NCI-H1092 (cell line): ENCODE data around the gene HBZ.
"Not testable (repeated sequence)": the region's sequence is repeated elsewhere in the genome, so short reads cannot be mapped to it uniquely, and the experiment has no call there.

Source experiments
- DNase-seq: peaks from one replicate; lab custom pipeline; 2025; lab: John Stamatoyannopoulos, UW

The HBZ gene

DNA sequence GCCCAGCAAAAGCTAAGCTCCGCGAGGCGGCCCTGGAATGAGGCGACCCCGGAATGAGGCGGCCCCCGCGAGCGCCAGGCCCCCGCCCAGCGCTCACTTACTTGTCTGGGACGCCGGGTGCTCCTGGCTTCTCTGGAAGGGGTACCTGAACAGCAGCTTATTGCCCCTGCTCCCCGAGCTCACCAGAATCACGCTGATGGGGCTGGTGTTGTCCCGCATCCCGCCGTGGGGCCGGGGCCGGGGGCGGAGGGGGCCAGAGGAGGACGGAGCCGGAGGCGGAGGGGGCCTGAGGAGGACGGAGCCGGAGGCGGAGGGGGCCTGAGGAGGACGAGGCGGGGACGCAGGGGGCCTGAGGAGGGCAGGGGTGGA, 14.4 kb upstream of the HBZ start:
- no peak for DNase-seq

DNA sequence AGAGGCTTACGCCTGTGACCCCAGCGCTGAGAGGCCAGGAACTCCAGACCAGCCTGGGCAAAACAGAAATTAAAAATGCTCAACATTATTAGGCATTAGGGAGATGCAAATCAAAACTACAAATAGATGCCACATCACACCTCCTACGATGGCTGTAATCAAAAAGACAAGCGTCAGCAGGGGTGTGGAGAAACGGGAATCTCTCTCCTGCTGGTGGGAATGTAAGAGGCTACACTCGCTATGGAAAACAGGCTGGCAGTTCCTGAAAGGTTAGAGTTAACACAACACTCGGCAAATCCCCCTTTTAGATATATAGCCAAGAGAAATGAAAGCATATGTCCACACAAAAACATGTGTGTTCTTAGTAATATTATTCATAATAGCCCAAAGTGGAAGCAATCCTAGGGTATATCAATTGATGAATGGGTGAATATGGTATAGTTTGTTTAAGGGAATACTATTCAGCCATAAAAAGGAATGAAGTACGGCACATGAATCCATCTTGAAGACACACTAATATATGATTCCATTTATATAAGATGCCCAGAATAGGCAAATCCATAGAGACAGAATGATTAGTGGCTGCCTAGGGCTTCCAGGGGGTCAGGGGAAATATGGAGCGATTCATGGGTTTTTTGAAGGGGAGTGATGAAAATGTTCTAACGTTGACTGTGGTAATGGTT, 12.1 kb upstream of the HBZ start:
- no peak for DNase-seq

DNA sequence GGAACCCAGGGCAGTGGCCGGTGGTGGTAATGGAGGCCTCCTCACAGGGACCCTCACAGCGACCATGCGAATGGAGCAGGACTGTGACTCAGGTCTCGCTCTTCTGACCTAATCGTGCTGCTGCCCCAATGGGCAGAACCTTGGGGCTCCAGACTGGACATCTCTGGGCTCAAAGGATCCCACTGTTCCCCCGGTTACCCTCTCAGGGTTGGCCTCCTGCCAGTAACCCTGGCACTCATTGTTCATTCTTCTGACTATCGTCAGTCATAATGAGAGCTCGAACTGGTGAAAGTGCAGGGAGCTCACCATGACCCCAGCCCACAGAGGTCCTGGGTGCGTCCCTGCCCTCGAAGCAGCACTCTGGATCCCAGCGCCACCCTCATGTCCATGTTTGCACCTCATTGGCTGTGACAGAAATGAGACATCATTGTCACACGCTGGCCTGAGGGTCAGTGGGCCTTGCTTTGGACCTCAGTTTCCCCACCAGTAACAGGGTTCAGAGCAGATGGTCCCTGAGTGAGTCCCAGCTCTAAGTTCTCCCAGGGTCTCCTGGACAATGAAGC, 10.0 kb upstream of the HBZ start:
- no peak for DNase-seq

DNA sequence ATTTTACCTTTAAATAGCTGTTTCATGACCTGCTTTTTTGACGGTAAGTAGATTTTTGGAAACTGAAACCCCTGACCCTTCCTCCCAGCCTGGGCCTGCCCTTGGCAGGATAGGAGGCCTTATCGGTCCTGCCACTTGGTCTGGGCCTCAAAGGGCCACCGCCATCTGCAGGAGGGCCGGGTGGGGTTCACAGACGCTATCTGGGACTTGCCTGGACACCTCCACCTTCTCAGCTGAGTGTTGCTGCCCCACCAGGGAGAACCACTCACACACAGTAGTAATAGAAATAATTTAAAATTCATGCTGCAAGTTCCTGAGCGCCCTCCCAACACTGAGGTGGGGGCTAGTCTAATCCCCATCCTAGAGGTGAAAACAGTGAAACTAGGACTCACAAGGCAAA, 9.4 kb upstream of the HBZ start:
- no peak for DNase-seq

DNA sequence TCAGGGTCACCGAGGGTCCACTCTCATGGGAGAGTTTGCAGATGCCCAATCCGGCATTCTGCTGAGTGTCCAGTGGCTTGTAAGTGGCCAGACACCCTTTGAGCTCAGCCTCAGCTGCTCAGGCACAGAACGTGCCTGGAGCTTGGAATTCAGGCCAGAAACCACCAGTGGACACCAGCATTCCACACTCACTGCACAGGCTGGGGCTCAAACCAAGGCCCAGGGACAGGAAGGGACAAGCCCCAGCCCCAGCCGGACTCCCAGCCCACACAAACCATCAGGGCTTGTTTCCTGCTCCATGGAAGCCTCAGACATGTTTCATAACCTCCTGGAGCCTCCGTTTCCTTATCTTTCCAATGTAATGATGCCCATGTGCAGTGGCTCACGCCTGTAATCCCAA, 9.0 kb upstream of the HBZ start:
- no peak for DNase-seq

DNA sequence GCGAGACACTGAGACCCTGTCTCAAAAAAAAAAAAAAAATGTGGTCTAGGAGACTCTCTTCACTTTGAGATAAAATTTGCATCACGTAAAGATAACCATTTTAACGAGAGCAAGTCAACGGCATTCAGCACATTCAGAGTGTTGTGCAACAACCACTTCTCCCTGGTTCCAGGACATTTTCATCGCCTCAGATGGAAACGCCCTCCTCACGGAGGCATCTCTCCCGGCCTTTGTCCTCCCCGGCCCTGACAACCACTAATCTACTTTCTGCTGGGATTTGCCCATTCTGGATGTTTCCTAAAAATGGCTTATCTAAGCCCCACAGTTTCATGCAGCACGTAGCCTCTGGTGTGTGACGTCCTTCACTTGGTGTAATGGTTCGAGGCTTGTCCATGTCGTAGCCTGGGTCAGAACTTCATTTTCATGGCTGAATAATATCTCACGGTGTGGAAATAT, 7.6 kb upstream of the HBZ start:
- no peak for DNase-seq

DNA sequence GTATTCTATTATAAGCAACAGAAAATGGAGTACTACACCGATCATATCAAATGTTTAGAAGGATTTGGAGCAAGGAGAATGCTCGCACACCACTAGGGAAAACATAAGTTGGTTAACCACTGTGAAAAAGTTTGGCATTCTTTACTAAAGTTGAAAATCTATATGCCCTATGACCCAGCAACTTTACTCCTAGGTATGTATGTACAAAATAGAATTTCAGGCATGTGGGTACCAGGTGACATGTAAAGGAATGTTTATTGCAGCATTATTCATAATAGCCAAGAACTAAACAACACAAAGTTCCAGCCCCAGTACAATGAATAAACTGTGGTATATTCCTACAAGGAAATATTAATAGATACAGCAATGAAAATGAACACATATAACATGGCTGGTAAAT, 5.8 kb upstream of the HBZ start:
- DNase-seq: no peak

DNA sequence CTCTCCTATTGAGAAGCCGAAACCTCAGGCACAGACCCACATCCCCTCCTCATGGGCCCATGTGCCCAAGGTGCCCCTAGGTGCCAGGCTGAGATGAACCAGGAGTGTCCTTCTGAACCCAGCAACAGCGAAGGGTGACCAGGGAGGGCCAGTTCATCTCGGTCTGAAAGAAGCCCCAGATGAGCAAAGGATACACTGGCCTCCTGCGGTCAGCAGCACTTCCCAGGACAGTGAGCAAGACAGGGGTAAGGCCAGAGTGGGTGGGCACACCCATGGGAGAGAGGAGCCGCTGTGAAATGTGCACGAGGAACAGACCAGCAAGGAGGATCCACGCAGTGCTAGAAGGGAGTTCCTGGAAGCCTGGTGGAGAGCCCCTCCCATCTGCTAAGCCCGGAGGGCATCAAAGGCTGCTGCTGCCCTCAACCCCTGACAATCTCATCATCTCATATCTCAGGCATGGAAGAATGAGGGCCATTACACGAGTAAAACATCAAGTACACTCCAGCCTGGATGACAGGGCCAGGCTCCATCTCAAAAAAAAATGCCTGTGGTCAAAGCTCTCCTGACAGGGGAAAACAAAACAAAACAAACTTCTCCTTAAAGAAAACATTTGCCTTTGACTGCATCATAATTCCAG, 3.3 kb upstream of the HBZ start:
- no peak for DNase-seq

DNA sequence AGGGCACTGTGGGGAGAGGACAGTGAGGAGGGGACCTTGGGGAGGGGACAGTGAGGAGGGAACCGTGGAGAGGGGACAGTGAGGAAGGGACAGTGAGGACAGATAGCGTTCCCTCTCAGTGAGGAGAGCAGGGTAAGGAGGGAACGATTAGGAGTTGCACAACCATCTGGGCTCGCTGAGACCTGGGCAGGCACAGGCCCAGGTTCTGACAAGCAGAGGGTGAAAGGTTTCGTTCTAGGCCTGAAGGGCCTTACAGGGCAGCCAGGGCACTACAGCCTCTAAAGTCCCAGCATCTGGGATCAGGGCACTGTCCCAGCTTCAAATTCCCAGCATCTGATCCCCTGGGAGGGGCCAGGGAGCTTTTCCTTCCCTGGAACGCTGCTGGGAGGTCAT, 681 bp downstream of the HBZ start:
- DNase-seq: not testable (repeated sequence)

DNA sequence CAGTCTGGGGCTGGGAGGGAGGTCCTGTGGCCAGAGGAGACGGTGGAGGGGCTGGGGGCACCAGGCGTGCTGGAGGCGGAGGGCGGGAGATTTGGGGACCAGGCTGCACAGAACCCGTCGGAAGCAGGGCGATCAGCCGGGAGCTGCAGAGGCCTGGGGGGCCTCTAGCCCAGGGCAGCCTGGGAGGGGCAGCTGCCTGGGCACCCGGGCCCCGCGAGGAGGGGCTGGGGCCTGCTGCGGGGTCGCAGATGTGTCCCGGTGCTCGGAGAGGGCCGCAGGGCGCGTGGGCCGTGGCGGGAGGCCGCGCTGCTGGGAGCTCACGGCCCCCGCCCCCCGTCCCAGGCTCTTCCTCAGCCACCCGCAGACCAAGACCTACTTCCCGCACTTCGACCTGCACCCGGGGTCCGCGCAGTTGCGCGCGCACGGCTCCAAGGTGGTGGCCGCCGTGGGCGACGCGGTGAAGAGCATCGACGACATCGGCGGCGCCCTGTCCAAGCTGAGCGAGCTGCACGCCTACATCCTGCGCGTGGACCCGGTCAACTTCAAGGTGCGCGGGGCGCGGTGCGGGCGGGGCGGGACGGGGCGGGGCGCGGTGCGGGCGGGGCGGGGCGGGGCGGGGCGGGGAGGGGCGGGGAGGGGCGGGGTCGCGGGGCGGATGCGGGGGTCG, 1.2 kb downstream of the HBZ start:
- not testable (repeated sequence) for DNase-seq

DNA sequence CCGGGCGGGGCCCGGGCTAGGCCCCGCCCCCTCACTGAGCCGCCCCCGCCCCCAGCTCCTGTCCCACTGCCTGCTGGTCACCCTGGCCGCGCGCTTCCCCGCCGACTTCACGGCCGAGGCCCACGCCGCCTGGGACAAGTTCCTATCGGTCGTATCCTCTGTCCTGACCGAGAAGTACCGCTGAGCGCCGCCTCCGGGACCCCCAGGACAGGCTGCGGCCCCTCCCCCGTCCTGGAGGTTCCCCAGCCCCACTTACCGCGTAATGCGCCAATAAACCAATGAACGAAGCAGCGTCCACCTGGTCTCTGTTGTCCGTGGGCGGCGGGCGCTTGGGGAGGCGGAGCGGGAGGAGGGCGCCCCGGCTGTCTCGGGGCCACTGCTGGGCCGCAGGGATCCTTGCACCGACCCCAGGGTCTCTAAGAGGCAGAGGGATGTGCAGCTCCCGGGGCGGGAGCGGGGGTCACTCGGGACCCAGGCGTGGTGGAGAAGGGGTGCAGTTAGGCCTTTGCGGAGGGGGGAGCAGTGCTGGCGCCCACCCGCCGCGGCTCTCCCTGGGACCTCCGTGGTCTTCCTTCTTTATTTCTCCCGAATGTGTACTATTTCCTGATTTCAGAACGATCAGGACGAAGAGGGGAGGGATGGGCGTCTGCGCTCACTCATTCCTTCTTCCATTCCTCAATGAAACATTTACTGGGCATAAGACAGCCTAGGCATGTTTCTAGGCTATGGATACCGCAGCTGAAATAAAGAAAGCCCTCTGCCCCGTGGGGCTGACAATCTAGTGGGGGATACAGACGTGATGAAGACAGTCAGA, 2.0 kb downstream of the HBZ start:
- DNase-seq: no peak

DNA sequence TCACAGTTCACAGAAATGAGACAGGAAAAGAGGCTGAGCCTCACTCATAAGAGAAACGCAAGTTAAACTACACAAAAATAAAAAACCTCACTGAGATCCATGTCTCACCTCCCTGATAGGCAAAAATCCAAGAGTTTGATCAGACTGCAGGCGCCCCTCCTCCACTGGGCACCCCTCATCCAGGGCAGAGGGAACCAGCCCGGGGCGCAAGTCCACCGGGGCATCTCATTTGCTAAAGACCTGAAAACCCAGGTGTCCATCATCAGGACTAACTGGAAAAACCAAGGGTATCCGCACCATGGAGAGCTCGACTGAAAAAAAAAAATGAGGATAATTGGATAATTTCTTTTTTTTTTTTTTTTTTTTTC, 2.6 kb downstream of the HBZ start:
- DNase-seq: no peak

DNA sequence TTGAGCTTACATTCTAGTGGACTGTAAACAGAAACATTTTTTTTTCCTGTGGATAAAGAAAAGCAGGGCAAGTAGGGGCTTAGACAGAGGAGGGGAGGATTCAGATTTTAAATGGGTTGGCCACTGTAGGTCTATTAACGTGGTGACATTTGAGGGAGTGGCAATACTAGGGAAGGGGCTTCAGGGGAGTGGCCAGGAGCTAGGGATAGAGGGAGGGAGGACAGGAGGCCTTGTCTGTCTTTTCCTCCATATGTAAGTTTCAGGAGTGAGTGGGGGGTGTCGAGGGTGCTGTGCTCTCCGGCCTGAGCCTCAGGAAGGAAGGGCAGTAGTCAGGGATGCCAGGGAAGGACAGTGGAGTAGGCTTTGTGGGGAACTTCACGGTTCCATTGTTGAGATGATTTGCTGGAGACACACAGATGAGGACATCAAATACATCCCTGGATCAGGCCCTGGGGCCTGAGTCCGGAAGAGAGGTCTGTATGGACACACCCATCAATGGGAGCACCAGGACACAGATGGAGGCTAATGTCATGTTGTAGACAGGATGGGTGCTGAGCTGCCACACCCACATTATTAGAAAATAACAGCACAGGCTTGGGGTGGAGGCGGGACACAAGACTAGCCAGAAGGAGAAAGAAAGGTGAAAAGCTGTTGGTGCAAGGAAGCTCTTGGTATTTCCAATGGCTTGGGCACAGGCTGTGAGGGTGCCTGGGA, 6.8 kb downstream of the HBZ start:
- DNase-seq: no peak

DNA sequence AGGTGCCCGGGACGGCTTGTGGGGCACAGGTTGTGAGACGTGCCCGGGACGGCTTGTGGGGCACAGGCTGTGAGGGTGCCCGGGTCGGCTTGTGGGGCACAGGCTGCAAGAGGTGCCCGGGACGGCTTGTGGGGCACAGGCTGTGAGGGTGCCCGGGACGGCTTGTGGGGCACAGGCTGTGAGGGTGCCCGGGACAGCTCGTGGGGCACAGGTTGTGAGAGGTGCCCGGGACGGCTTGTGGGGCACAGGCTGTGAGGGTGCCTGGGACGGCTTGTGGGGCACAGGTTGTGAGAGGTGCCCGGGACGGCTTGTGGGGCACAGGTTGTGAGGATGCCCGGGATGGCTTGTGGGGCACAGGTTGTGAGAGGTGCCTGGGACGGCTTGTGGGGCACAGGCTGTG, 7.8 kb downstream of the HBZ start:
- not testable (repeated sequence) for DNase-seq

DNA sequence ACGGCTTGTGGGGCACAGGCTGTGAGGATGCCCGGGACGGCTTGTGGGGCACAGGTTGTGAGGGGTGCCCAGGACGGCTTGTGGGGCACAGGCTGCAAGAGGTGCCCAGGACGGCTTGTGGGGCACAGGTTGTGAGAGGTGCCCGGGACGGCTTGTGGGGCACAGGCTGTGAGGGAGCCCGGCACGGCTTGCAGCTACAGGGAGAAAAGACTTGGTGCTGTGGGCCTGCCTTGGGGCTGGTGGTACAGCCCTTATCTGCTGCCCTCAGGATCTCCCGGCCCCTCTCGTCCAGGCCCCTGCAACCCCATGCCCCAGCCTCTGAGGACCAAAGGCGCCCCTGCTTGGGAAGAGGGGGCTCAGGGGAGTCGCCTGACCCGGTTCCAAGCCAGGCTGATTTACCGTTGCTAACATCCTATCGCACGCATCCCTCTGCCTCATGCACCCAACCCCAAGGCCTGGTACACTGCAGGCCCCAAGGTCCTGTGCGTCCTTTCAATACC, 8.3 kb downstream of the HBZ start:
- DNase-seq: no peak

DNA sequence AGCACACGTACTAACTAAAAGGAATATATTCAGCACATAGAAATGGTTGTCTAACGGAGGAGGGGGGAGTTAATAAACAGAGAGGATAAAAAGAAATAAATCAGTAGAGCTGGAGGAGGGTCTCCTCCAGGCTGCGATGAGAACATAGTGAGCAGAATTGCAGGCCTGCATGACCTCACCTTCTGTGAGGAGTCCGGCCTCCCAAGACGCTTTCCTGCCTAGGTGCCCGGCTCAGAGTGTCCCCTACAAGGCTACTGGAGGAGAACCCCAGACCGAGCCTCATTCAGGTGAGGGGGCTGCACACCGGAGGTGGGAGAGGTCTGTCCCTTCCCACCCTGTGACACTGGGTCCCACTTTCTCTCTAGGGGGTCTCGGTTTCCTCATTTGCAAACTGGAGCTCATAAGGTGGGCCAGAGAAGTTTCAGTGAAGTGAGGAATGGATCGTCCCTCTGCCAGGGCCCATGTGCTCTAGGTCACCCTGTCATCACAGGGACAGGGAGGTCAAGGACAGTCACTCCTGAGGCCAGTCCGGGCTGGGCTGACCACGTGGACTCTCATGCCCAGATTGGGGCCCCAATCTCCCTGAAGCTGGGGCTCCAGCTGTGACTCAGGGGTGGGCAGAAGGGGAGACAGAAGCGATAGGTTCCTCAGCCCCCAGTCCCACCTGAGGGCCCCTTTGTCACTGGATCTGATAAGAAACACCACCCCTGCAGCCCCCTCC, 10.0 kb downstream of the HBZ start:
- DNase-seq: no peak

DNA sequence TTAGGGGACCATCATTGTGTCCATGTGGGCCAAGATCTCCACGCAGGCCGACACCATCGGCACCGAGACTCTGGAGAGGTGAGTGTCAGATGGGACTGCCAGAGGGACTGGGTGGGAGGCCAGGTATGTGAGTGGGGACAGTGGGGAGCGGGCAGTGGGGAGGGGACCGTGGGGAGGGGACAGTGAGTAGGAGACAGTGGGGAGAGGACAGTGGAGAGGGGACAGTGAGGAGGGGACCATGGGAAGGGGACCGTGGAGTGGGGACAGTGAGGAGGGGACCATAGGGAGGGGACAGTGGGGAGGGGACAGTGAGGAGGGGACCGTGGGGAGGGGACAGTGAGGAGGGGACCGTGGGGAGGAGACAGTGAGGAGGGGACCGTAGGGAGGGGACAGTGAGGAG, 10.7 kb downstream of the HBZ start:
- DNase-seq: not testable (repeated sequence)

DNA sequence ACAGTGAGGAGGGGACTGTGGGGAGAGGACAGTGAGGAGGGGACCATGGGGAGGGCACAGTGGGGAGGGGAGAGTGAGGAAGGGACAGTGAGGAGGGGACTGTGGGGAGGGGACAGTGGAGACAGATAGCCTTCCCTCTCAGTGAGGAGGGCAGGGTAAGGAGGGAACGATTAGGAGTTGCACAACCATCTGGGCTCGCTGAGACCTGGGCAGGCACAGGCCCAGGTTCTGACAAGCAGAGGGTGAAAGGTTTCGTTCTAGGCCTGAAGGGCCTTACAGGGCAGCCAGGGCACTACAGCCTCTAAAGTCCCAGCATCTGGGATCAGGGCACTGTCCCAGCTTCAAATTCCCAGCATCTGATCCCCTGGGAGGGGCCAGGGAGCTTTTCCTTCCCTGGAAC, 11.3 kb downstream of the HBZ start:
- DNase-seq: not testable (repeated sequence)

DNA sequence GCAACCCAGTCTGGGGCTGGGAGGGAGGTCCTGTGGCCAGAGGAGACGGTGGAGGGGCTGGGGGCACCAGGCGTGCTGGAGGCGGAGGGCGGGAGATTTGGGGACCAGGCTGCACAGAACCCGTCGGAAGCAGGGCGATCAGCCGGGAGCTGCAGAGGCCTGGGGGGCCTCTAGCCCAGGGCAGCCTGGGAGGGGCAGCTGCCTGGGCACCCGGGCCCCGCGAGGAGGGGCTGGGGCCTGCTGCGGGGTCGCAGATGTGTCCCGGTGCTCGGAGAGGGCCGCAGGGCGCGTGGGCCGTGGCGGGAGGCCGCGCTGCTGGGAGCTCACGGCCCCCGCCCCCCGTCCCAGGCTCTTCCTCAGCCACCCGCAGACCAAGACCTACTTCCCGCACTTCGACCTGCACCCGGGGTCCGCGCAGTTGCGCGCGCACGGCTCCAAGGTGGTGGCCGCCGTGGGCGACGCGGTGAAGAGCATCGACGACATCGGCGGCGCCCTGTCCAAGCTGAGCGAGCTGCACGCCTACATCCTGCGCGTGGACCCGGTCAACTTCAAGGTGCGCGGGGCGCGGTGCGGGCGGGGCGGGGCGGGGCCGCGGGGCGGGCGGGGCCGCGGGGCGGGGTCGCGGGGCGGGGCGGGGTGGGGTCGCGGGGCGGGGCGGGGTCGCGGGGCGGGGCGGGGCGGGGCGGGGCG, 11.8 kb downstream of the HBZ start:
- not testable (repeated sequence) for DNase-seq

DNA sequence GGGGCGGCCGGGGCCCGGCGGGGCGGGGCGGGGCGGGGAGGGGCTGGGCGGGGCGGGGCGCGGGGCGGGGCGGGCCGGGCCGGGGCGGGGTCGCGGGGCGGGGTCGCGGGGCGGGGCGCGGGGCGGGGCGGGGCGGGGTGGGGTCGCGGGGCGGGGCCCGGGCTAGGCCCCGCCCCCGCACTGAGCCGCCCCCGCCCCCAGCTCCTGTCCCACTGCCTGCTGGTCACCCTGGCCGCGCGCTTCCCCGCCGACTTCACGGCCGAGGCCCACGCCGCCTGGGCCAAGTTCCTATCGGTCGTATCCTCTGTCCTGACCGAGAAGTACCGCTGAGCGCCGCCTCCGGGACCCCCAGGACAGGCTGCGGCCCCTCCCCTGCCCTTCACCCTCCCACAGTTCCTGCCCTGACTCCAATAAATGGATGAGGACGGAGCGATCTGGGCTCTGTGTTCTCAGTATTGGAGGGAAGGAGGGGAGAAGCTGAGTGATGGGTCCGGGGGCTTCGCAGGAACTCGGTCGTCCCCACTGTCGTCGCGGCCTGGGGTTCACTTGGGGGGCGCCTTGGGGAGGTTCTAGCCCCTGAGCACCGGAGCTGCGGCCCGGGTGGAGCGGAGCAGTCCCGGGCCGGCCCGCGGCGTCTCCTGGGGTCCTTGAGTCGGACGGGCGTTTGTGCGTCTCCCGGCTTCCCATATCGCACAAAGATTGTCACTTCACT, 12.5 kb downstream of the HBZ start:
- no peak for DNase-seq
